ENCODE measurements around the gene SDK1.
A peak's percentile ranks its signal among the peaks of the same experiment; 100 is the strongest.

DNA sequence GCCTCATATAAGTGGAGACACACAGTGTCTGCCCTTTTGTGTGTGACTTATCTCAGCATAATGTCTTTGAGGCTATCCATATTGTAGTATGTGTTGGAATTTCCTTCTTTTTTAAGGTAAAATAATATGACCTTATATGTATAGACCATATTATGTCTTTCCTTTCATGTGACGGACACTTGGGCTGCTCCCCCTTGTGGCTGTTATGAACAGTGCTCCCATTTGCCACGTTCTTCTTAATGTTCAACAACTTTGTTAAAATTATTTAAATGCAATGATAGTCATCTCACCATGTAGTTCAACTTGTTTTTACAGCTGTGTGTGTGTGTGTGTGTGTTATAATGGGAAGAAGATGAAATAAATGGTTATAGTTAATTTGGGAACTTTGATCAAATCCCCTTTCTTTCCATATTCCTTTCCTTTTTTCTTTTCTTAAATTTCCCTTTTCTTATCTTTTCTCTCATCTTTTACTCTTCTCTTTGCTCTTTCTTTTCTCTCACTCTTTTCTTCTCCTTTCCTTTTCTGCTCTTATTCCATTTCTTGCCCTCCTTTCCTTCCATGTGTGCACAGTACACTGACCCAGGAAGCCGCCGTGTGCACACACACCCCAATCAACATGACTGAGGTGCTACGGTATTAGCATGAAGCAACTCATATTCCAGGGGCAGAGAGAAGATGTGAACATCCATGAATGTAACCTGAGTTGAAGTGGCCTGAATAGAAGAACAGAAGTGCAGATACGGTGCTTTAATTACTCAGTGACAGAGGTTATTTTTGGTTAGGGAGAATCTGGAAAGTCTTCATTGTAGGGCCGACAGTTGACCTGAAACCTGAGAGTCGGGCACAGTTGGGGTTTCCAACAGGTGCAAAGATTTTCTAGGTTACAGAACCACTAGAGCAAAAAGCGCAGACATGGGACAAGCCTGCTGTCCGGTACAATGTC, 596.6 kb downstream of the SDK1 start:
- TF ChIP-seq JUN (IDR thresholded peaks at IDR 0.05) (no peak), POLR2A (IDR thresholded peaks at IDR 0.05; ENCODE audit: low read length) (no peak), PBX3 (IDR thresholded peaks at IDR 0.05) (no peak)
- TF ChIP-seq, protein P1, sequence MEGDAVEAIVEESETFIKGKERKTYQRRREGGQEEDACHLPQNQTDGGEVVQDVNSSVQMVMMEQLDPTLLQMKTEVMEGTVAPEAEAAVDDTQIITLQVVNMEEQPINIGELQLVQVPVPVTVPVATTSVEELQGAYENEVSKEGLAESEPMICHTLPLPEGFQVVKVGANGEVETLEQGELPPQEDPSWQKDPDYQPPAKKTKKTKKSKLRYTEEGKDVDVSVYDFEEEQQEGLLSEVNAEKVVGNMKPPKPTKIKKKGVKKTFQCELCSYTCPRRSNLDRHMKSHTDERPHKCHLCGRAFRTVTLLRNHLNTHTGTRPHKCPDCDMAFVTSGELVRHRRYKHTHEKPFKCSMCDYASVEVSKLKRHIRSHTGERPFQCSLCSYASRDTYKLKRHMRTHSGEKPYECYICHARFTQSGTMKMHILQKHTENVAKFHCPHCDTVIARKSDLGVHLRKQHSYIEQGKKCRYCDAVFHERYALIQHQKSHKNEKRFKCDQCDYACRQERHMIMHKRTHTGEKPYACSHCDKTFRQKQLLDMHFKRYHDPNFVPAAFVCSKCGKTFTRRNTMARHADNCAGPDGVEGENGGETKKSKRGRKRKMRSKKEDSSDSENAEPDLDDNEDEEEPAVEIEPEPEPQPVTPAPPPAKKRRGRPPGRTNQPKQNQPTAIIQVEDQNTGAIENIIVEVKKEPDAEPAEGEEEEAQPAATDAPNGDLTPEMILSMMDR (IDR thresholded peaks at IDR 0.05), result peak; percentile 76

Data from A549 (cell line).